ENCODE measurements around the gene IFI35.
"Not testable (repeated sequence)": the region's sequence is repeated elsewhere in the genome, so short reads cannot be mapped to it uniquely, and the experiment has no call there.

Gene IFI35

DNA sequence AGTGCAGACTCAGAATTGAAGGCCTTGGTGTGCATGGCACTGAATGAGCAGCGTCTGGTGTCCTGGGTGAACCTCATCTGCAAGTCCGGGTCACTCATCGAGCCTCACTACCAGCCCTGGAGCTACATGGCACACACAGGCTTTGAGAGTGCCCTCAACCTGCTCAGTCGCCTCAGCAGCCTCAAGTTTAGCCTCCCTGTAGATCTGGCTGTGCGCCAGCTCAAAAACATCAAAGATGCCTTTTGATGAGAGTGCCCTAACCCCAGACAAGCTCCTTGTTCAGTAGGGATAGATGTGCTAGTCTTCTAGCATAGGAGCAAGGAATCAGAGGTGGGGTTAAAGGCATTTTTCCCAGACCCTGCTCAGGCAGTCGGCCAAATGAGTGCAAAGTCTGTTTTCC, 15.1 kb upstream of the IFI35 start:
- TF ChIP-seq ESRRG (CRISPR knock-in tag; IDR thresholded peaks at IDR 0.05) (no peak), TCF4 (CRISPR knock-in tag; IDR thresholded peaks at IDR 0.05; ENCODE audit: borderline replicate concordance) (no peak), ZFP30 (CRISPR knock-in tag; IDR thresholded peaks at IDR 0.05) (no peak), ISL1 (CRISPR knock-in tag; IDR thresholded peaks at IDR 0.05) (no peak), GLIS3 (CRISPR knock-in tag; IDR thresholded peaks at IDR 0.05) (no peak), ZNF70 (CRISPR knock-in tag; IDR thresholded peaks at IDR 0.05) (no peak), ZFP3 (CRISPR knock-in tag; IDR thresholded peaks at IDR 0.05) (no peak), ZC3H10 (CRISPR knock-in tag; IDR thresholded peaks at IDR 0.05) (no peak), BACH2 (CRISPR knock-in tag; IDR thresholded peaks at IDR 0.05; ENCODE audit: borderline replicate concordance) (no peak), ARNTL (CRISPR knock-in tag; IDR thresholded peaks at IDR 0.05; ENCODE audit: borderline replicate concordance, low read depth) (no peak), ZNF565 (CRISPR knock-in tag; conservative IDR thresholded peaks at IDR 0.05; ENCODE audit: low read depth) (no peak), ZNF8 (CRISPR knock-in tag; IDR thresholded peaks at IDR 0.05) (no peak)
- TF ChIP-seq, protein P1, sequence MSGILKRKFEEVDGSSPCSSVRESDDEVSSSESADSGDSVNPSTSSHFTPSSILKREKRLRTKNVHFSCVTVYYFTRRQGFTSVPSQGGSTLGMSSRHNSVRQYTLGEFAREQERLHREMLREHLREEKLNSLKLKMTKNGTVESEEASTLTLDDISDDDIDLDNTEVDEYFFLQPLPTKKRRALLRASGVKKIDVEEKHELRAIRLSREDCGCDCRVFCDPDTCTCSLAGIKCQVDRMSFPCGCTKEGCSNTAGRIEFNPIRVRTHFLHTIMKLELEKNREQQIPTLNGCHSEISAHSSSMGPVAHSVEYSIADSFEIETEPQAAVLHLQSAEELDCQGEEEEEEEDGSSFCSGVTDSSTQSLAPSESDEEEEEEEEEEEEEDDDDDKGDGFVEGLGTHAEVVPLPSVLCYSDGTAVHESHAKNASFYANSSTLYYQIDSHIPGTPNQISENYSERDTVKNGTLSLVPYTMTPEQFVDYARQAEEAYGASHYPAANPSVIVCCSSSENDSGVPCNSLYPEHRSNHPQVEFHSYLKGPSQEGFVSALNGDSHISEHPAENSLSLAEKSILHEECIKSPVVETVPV (CRISPR knock-in tag; IDR thresholded peaks at IDR 0.05), result no peak
- no peak for ATAC-seq

- ATAC-seq, result no peak
- TF ChIP-seq BACH2 (CRISPR knock-in tag; IDR thresholded peaks at IDR 0.05; ENCODE audit: borderline replicate concordance), result no peak
- no peak for TF ChIP-seq ZNF565 (CRISPR knock-in tag; conservative IDR thresholded peaks at IDR 0.05; ENCODE audit: low read depth)
- TF ChIP-seq RARB (CRISPR knock-in tag; IDR thresholded peaks at IDR 0.05), result no peak
- no peak for TF ChIP-seq GLIS3 (CRISPR knock-in tag; IDR thresholded peaks at IDR 0.05)
- TF ChIP-seq, protein P1 (CRISPR knock-in tag; IDR thresholded peaks at IDR 0.05), result no peak
- no peak for TF ChIP-seq ESRRG (CRISPR knock-in tag; IDR thresholded peaks at IDR 0.05)
- TF ChIP-seq PPARA (CRISPR knock-in tag; IDR thresholded peaks at IDR 0.05; ENCODE audit: borderline replicate concordance), result no peak
- TF ChIP-seq, protein P2, sequence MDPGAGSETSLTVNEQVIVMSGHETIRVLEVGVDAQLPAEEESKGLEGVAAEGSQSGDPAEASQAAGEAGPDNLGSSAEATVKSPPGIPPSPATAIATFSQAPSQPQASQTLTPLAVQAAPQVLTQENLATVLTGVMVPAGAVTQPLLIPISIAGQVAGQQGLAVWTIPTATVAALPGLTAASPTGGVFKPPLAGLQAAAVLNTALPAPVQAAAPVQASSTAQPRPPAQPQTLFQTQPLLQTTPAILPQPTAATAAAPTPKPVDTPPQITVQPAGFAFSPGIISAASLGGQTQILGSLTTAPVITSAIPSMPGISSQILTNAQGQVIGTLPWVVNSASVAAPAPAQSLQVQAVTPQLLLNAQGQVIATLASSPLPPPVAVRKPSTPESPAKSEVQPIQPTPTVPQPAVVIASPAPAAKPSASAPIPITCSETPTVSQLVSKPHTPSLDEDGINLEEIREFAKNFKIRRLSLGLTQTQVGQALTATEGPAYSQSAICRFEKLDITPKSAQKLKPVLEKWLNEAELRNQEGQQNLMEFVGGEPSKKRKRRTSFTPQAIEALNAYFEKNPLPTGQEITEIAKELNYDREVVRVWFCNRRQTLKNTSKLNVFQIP (CRISPR knock-in tag; IDR thresholded peaks at IDR 0.05; ENCODE audit: borderline replicate concordance, low read depth), result no peak
- TF ChIP-seq CREB5 (CRISPR knock-in tag; IDR thresholded peaks at IDR 0.05; ENCODE audit: low read depth), result no peak
- no peak for TF ChIP-seq ZC3H10 (CRISPR knock-in tag; IDR thresholded peaks at IDR 0.05)
- no peak for TF ChIP-seq ZFP3 (CRISPR knock-in tag; IDR thresholded peaks at IDR 0.05)
- TF ChIP-seq PATZ1 (CRISPR knock-in tag; IDR thresholded peaks at IDR 0.05; ENCODE audit: borderline replicate concordance), result no peak
- TF ChIP-seq ARNTL (CRISPR knock-in tag; IDR thresholded peaks at IDR 0.05; ENCODE audit: borderline replicate concordance, low read depth), result no peak
- no peak for TF ChIP-seq ZNF8 (CRISPR knock-in tag; IDR thresholded peaks at IDR 0.05)
- no peak for TF ChIP-seq ZNF70 (CRISPR knock-in tag; IDR thresholded peaks at IDR 0.05)
- no peak for TF ChIP-seq ISL1 (CRISPR knock-in tag; IDR thresholded peaks at IDR 0.05)
Measured at GRCh38 chr17:42992872-42993271, 13.7 kb upstream of the IFI35 start.

GRCh38 chr17:42993913-42994312, 12.7 kb upstream of the IFI35 start:
- ATAC-seq, result not testable (repeated sequence)

DNA sequence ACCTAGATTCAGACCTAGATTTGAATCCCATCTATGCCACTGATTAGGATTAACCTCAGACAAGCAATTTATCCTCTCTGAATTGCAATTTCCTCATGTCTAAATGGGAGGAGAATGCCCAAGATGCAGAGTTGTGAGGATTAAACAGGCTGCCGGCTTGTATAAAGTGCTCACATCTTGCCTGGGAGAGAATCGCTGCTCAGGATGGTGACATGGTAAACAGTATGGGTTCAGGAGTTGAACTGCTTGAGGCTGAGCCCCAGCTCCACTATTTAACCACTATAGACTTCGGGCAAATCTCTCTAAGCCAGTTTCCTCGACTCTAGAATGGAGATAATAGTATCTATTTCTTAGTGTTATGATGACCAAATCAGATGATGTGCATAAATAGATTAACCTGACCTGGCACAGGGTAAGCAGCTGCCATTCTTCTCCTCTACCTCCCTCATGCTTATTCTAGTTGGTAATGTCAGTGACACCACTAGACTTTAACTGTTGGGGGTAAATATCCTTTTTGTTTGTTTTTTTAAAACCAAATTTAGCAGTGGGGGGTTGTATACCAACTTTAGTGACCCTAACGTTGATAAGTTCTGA, 9.1 kb upstream of the IFI35 start:
- ATAC-seq, result peak; percentile 4
- peak; percentile 65 for TF ChIP-seq ZNF70 (CRISPR knock-in tag; IDR thresholded peaks at IDR 0.05)
- TF ChIP-seq, protein P1 (CRISPR knock-in tag; IDR thresholded peaks at IDR 0.05), result no peak

All from SK-N-SH treated with all-trans-retinoic acid at 6 μM for 48 hours (cell line).